H1 (cell line): ENCODE data around the gene KLF7. TPM values are rescaled to one million over a fixed set of nuclear protein-coding genes. Genes with fewer than 3 reads are reported as not detected.

Experiments used
- CTCF ChIA-PET: fragments of 300-600 bp; sonication (Branson Sonifier 250); formaldehyde crosslinking; loops from one replicate; lab custom pipeline; 2021; ENCODE audit not compliant: partially characterized antibody; lab: Charles Lee
- POLR2A ChIA-PET: fragments of 300-600 bp; sonication (Branson Sonifier 250); formaldehyde crosslinking; loops from one replicate; lab custom pipeline; 2021; ENCODE audit warnings: inconsistent platforms; ENCODE audit not compliant: partially characterized antibody; lab: Charles Lee
- DNase-seq, 2 experiments: peaks; one replicate each; pipeline versions ENCODE4 v3.0.0 to v3.0.0-alpha.2; 2010 to 2022; ENCODE audit warnings: low spot score in 2 of 2, low read depth in 1 of 2, mixed read lengths in 1 of 2
- FAIRE-seq: peaks from 2 replicates; lab custom pipeline; 2011; peaks lifted over from hg19 to GRCh38; lab: Jason Lieb, UNC
- H2AFZ ChIP-seq: 2 replicates; pipeline ENCODE4 v1.8.1; 2012; ENCODE audit warnings: low read length, inconsistent platforms
- H2AK5ac ChIP-seq: 2 replicates; pipeline ENCODE4 v1.6.1; 2013; ENCODE audit warnings: low read depth, low read length
- H2BK120ac ChIP-seq: replicated peaks from 2 replicates; pipeline ENCODE3; 2013; ENCODE audit warnings: low read depth, low read length, inconsistent platforms
- H2BK12ac ChIP-seq: 2 replicates; pipeline ENCODE4 v1.6.1; 2013; ENCODE audit warnings: low read depth, low read length
- H2BK15ac ChIP-seq: 2 replicates; pipeline ENCODE4 v1.6.1; 2013; ENCODE audit warnings: low read length
- H2BK20ac ChIP-seq: 2 replicates; pipeline ENCODE4 v1.6.1; 2013; ENCODE audit warnings: low read length
- H2BK5ac ChIP-seq: 2 replicates; pipeline ENCODE4 v1.6.1; 2013; ENCODE audit warnings: low read depth, low read length
- H3K14ac ChIP-seq: 2 replicates; pipeline ENCODE4 v1.6.1; 2013; ENCODE audit warnings: inconsistent platforms; ENCODE audit not compliant: insufficient read length
- H3K18ac ChIP-seq: 2 replicates; pipeline ENCODE4 v1.6.1; 2013; ENCODE audit warnings: low read length; ENCODE audit errors: extremely low read depth
- H3K23ac ChIP-seq: 2 replicates; pipeline ENCODE4 v1.6.1; 2013; ENCODE audit warnings: inconsistent platforms; ENCODE audit not compliant: insufficient read length
- H3K23me2 ChIP-seq: 2 replicates; pipeline ENCODE4 v1.6.1; 2013; ENCODE audit warnings: low read depth, low read length
- H3K27ac ChIP-seq: 2 replicates; pipeline ENCODE4 v1.6.1; 2011; ENCODE audit warnings: low read depth, low read length, inconsistent platforms
- H3K27me3 ChIP-seq, 4 experiments: replicated peaks in 1 of 4; 1 replicate in 1 of 4; 2 replicates in 3 of 4; pipeline versions ENCODE4 v1.6.1 to v1.8.1; 2011 to 2013; ENCODE audit warnings: low read length in 3 of 4, mild to moderate bottlenecking in 3 of 4, inconsistent platforms in 2 of 4, mixed read lengths in 2 of 4, moderate library complexity in 1 of 4; ENCODE audit not compliant: control insufficient read depth in 3 of 4, insufficient read depth in 3 of 4; ENCODE audit errors: extremely low read depth in 1 of 4
- H3K36me3 ChIP-seq, 4 experiments: 2 replicates each; pipeline versions ENCODE4 v1.6.1 to v1.8.1; 2011 to 2013; ENCODE audit warnings: mild to moderate bottlenecking in 4 of 4, low read length in 3 of 4, moderate library complexity in 2 of 4, control low read depth in 1 of 4, inconsistent platforms in 1 of 4; ENCODE audit not compliant: insufficient read depth in 4 of 4, control insufficient read depth in 2 of 4
- H3K4ac ChIP-seq: replicated peaks from 2 replicates; pipeline ENCODE3; 2013; ENCODE audit warnings: low read length, low read depth, mixed read lengths, inconsistent platforms; ENCODE audit not compliant: insufficient read length
- H3K4me1 ChIP-seq, 4 experiments: replicated peaks in 1 of 4; 1 replicate in 1 of 4; 2 replicates in 3 of 4; pipeline versions ENCODE4 v1.6.1 to v1.8.1; 2011 to 2013; ENCODE audit warnings: low read length in 3 of 4, inconsistent platforms in 2 of 4, mixed read lengths in 1 of 4; ENCODE audit not compliant: insufficient read depth in 4 of 4, control insufficient read depth in 3 of 4
- H3K4me2 ChIP-seq, 2 experiments: 2 replicates each; pipeline versions ENCODE4 v1.6.1 to v1.8.1; 2011 to 2013; ENCODE audit warnings: low read depth in 2 of 2, low read length in 2 of 2, control low read depth in 1 of 2, inconsistent platforms in 1 of 2, mild to moderate bottlenecking in 1 of 2; ENCODE audit not compliant: insufficient read depth in 1 of 2
- H3K4me3 ChIP-seq, 4 experiments: fragments of 200-600, 300-600 bp in 1 of 4; sonication (generic), shearing (Covaris generic), sonication (Bioruptor Twin) in 1 of 4; 2 replicates each; pipeline versions ENCODE4 v1.5.1 to v1.8.1; 2011 to 2016; ENCODE audit warnings: low read length in 4 of 4, low read depth in 3 of 4, control low read depth in 2 of 4, inconsistent platforms in 2 of 4, mild to moderate bottlenecking in 2 of 4, mixed read lengths in 1 of 4, moderate library complexity in 1 of 4; ENCODE audit not compliant: insufficient read depth in 2 of 4; ENCODE audit errors: extremely low read depth in 1 of 4
- H3K56ac ChIP-seq: replicated peaks from 2 replicates; pipeline ENCODE3; 2013; ENCODE audit warnings: low read depth, mild to moderate bottlenecking, mixed read lengths, low read length, inconsistent platforms; ENCODE audit not compliant: insufficient read length
- H3K79me1 ChIP-seq: 2 replicates; pipeline ENCODE4 v1.6.1; 2013; ENCODE audit warnings: low read depth, low read length, control low read depth
- H3K79me2 ChIP-seq, 2 experiments: 2 replicates each; pipeline versions ENCODE4 v1.6.1 to v1.8.1; 2012 to 2013; ENCODE audit warnings: low read length in 2 of 2, mild to moderate bottlenecking in 2 of 2, inconsistent platforms in 1 of 2; ENCODE audit not compliant: insufficient read depth in 2 of 2, control insufficient read depth in 1 of 2
- H3K9ac ChIP-seq, 4 experiments: replicated peaks in 1 of 4; 1 replicate in 1 of 4; 2 replicates in 3 of 4; pipeline versions ENCODE4 v1.6.1 to v1.8.1; 2011 to 2013; ENCODE audit warnings: low read depth in 3 of 4, low read length in 3 of 4, control low read depth in 2 of 4, mild to moderate bottlenecking in 2 of 4, moderate library complexity in 2 of 4, inconsistent platforms in 1 of 4; ENCODE audit errors: extremely low read depth in 1 of 4
- H3K9me3 ChIP-seq, 2 experiments: 2 replicates each; pipeline versions ENCODE4 v1.6.1 to v1.8.1; 2012 to 2013; ENCODE audit warnings: mild to moderate bottlenecking in 2 of 2, moderate library complexity in 2 of 2, control low read depth in 1 of 2, inconsistent platforms in 1 of 2, low read depth in 1 of 2, low read length in 1 of 2, mixed read lengths in 1 of 2; ENCODE audit not compliant: insufficient read depth in 2 of 2
- H4K20me1 ChIP-seq, 2 experiments: replicated peaks in 1 of 2; 2 replicates each; pipeline versions ENCODE3 to v1.8.1; 2011 to 2013; ENCODE audit warnings: inconsistent platforms in 2 of 2, low read length in 2 of 2, mild to moderate bottlenecking in 1 of 2; ENCODE audit not compliant: insufficient read depth in 2 of 2, control insufficient read depth in 1 of 2
- H4K5ac ChIP-seq: 2 replicates; pipeline ENCODE4 v1.6.1; 2013; ENCODE audit warnings: low read length, low read depth, mixed read lengths, inconsistent platforms; ENCODE audit not compliant: insufficient read length
- H4K8ac ChIP-seq: 2 replicates; pipeline ENCODE4 v1.8.0; 2013; ENCODE audit warnings: mild to moderate bottlenecking, moderate library complexity, low read length, inconsistent platforms; ENCODE audit not compliant: insufficient read depth; ENCODE audit errors: extremely low read depth
- H4K91ac ChIP-seq: replicated peaks from 2 replicates; pipeline ENCODE3; 2013; ENCODE audit warnings: low read length, mixed read lengths, inconsistent platforms; ENCODE audit not compliant: insufficient read length
- TBP ChIP-seq: IDR thresholded peaks from 2 replicates; pipeline ENCODE4 v1.6.1; 2011; ENCODE audit warnings: low read depth, low read length, improper control_type of control experiment
- WGBS, 2 experiments: shearing (Covaris generic) in 1 of 2; methylation state at CpG; one replicate each; pipeline versions ENCODE4 v1.1.6 to v1.1.7; 2013 to 2015; ENCODE audit warnings: low lambda C conversion rate in 2 of 2, mixed read lengths in 2 of 2, inconsistent platforms in 1 of 2, low coverage in 1 of 2, missing lambda C conversion rate in 1 of 2; ENCODE audit not compliant: insufficient replicate concordance in 2 of 2, insufficient coverage in 1 of 2, insufficient read length in 1 of 2; ENCODE audit errors: extremely low coverage in 1 of 2, missing lambda C conversion rate in 1 of 2; 5-methylcytosine and 5-hydroxymethylcytosine counted together
- polyA plus RNA-seq, 7 experiments: library from polyadenylated mRNA; depleted of rRNA in 3 of 7; stranded (reverse) in 5 of 7; unstranded in 2 of 7; fragments of >200 nt in 5 of 7; fragments of 200-250 nt in 2 of 7; gene quantifications; 1 replicate in 5 of 7; 2 replicates in 1 of 7; 4 replicates in 1 of 7; pipeline versions ENCODE4 v1.2.1 to v1.2.3, GENCODE V29; 2011 to 2013; ENCODE audit warnings: missing spikeins in 2 of 7, mixed read lengths in 2 of 7
- total RNA-seq: library from RNA; stranded (reverse); fragmentation: NEBNext Ultra II Directional; extraction: Animal tissue kit (Norgen Biotek cat#: 25700); gene quantifications from 2 replicates; pipeline ENCODE4 v1.2.1, GENCODE V29; 2021

The KLF7 gene
- total and polyA plus RNA-seq, 2 of the 8 experiments (the other 6 are each of a cell fraction or from before 2014, with no cell fraction given), result 9.6 to 23.3 TPM

- Histone ChIP-seq H3K18ac (no peak overlapping the region), H2BK120ac (no peak overlapping the region), H3K23ac (no peak overlapping the region), H3K14ac (no peak overlapping the region), H2BK5ac (no peak overlapping the region), H3K4me2 (no peak overlapping the region), H3K4me1 (no peaks in the 10 kb centered on the region)
- 100% methylated on average over 1 of the region's 1 CpG; no CpG with 5 or more reads in 1 of the 2 experiments for WGBS, 2 experiments
- FAIRE-seq (no peak), DNase-seq (no peak)
- TF ChIP-seq TBP, result no peak
- TF ChIP-seq, all 59 proteins: peak for 0
- POLR2A ChIA-PET, result interaction anchor here (1.2 kb wide), 1 partner anchor 22 kb away, joined by 3 read pairs; no protein-coding TSS in a partner anchor
- H4K20me1 ChIP-seq, result no peaks in the 10 kb centered on the region
- no peaks in the 10 kb centered on the region; a peak in 1 of 7 replicates for H3K27me3 ChIP-seq
- CTCF ChIA-PET, result interaction anchor here (0.7 to 3.6 kb wide), 8 partner anchors 13 to 415 kb away, joined by 3 to 21 read pairs (median 3); no protein-coding TSS in a partner anchor
- no peaks in the 10 kb centered on the region; a peak in 1 of 8 replicates for H3K36me3 ChIP-seq
- H4K5ac ChIP-seq, result no peak overlapping the region
- H3K79me2 ChIP-seq, result no peaks in the 10 kb centered on the region
- H3K56ac ChIP-seq, result no peak overlapping the region
- H3K9ac ChIP-seq, result no peak overlapping the region
- no peak overlapping the region for H2BK20ac ChIP-seq
- H3K79me1 ChIP-seq, result no peaks in the 10 kb centered on the region
- no peak overlapping the region for H2AFZ ChIP-seq
- H3K9me3 ChIP-seq, result no peaks in the 10 kb centered on the region
- no peak overlapping the region for H2BK15ac ChIP-seq
- no peaks in the 10 kb centered on the region for H3K23me2 ChIP-seq
- H2AK5ac ChIP-seq, result no peak overlapping the region
- no peak overlapping the region for H4K8ac ChIP-seq
- H3K4me3 ChIP-seq, result no peak overlapping the region
- no peak overlapping the region for H2BK12ac ChIP-seq
- H3K4ac ChIP-seq, result no peak overlapping the region
- H3K27ac ChIP-seq, result no peak overlapping the region
- H4K91ac ChIP-seq, result no peak overlapping the region
These were observed 104.6 kb downstream of the KLF7 start for GRCh38 chr2:207061181-207061580.
